GM12878 (cell line): Measurements from ENCODE around the gene FLT1. TPM values are rescaled to one million over a fixed set of nuclear protein-coding genes. Genes with fewer than 3 reads are reported as not detected.

Source experiments
- ATAC-seq: fragments of 200-7000 bp; cut with Tn5 transposase; 3 replicates; pipeline ENCODE4 v1.9.1; 2020; ENCODE audit warnings: mild to moderate bottlenecking, moderate library complexity
- BruUV-seq: library from RNA; stranded (reverse); fragments of 400-500 nt; replicated peaks from 2 replicates; lab custom pipeline; 2021; lab: Mats Ljungman, UMichigan
- CTCF ChIA-PET: fragments of 300-600 bp; sonication (Branson Sonifier 250); formaldehyde crosslinking; extraction: SDS; loops from one replicate; lab custom pipeline; 2021; ENCODE audit warnings: inconsistent platforms; lab: Yijun Ruan, JAX
- POLR2A ChIA-PET: fragments of 350-600 bp; formaldehyde crosslinking; extraction: SDS; loops from one replicate; lab custom pipeline; 2021; ENCODE audit warnings: inconsistent platforms; lab: Charles Lee
- RAD21 ChIA-PET: fragments of 300-600 bp; sonication (Branson Sonifier 250); formaldehyde crosslinking; loops from one replicate; lab custom pipeline; 2023; ENCODE audit warnings: antibody characterized with exemption; ENCODE audit not compliant: unreplicated experiment; lab: Charles Lee
- SMC1A ChIA-PET: fragments of 300-600 bp; sonication (Branson Sonifier 250); formaldehyde crosslinking; loops from one replicate; lab custom pipeline; 2023; ENCODE audit not compliant: unreplicated experiment, uncharacterized antibody; lab: Charles Lee
- DNase-seq: peaks from one replicate; pipeline ENCODE4 v3.0.0-alpha.2; 2011; ENCODE audit warnings: low read depth, low spot score
- FAIRE-seq: peaks from 3 replicates; lab custom pipeline; 2011; peaks lifted over from hg19 to GRCh38; lab: Jason Lieb, UNC
- H2AFZ ChIP-seq: 2 replicates; pipeline ENCODE4 v1.6.0; 2011; ENCODE audit warnings: low read depth, low read length, control low read depth; ENCODE audit not compliant: control insufficient read depth
- H3K27ac ChIP-seq: 2 replicates; pipeline ENCODE4 v1.5.1; 2011; ENCODE audit warnings: control low read depth; ENCODE audit not compliant: control insufficient read depth, insufficient read depth
- H3K27me3 ChIP-seq, 2 experiments: replicated peaks in 1 of 2; 2 replicates each; pipeline versions ENCODE4 v1.6.0 to v1.6.1; 2011; ENCODE audit warnings: low read length in 1 of 2; ENCODE audit not compliant: control insufficient read depth in 2 of 2, insufficient read depth in 2 of 2
- H3K36me3 ChIP-seq, 2 experiments: 2 replicates each; pipeline ENCODE4 v1.5.1; 2011; ENCODE audit warnings: low read length in 1 of 2; ENCODE audit not compliant: control insufficient read depth in 2 of 2, insufficient read depth in 2 of 2
- H3K4me1 ChIP-seq: 2 replicates; pipeline ENCODE4 v1.6.1; 2011; ENCODE audit warnings: mild to moderate bottlenecking, low read length, moderate library complexity, mixed read lengths; ENCODE audit not compliant: control insufficient read depth, insufficient read depth
- H3K4me2 ChIP-seq: 2 replicates; pipeline ENCODE4 v1.6.0; 2011; ENCODE audit warnings: control low read depth; ENCODE audit not compliant: control insufficient read depth, insufficient read depth
- H3K4me3 ChIP-seq: fragments of 200-600 bp; sonication (generic); 2 replicates; pipeline ENCODE4 v1.5.1; 2016
- H3K79me2 ChIP-seq: 2 replicates; pipeline ENCODE4 v1.6.0; 2011; ENCODE audit warnings: low read length; ENCODE audit not compliant: control insufficient read depth, insufficient read depth
- H3K9ac ChIP-seq: 2 replicates; pipeline ENCODE4 v1.8.0; 2011; ENCODE audit warnings: low read length, control low read depth, mixed read lengths; ENCODE audit not compliant: control insufficient read depth, insufficient read depth
- H3K9me3 ChIP-seq: replicated peaks from 3 replicates; pipeline ENCODE4 v1.5.1; 2011; ENCODE audit warnings: mild to moderate bottlenecking, low read length; ENCODE audit not compliant: control insufficient read depth, insufficient read depth
- H4K20me1 ChIP-seq: 2 replicates; pipeline ENCODE4 v1.6.0; 2011; ENCODE audit not compliant: control insufficient read depth, insufficient read depth
- CREM ChIP-seq: IDR thresholded peaks from 2 replicates; pipeline ENCODE4 v1.6.1; 2014; ENCODE audit warnings: antibody characterized with exemption, low read depth
- KAT2A ChIP-seq: conservative IDR thresholded peaks from 2 replicates; pipeline ENCODE4 v1.6.1; 2011; ENCODE audit warnings: low read depth, low read length; ENCODE audit not compliant: control insufficient read depth
- MYC ChIP-seq: IDR thresholded peaks from 2 replicates; pipeline ENCODE4 v1.6.1; 2011; ENCODE audit warnings: mild to moderate bottlenecking, low read length, moderate library complexity, inconsistent platforms; ENCODE audit not compliant: insufficient read depth, insufficient replicate concordance, insufficient read length, severe bottlenecking
- NBN ChIP-seq: fragments of 450-650 bp; IDR thresholded peaks from 2 replicates; pipeline ENCODE4 v1.6.1; 2016
- RBBP5 ChIP-seq: fragments of 200-600 bp; sonication (generic); conservative IDR thresholded peaks from 2 replicates; pipeline ENCODE4 v1.6.1; 2016
- SREBF2 ChIP-seq: IDR thresholded peaks from 2 replicates; pipeline ENCODE4 v1.6.1; 2012; ENCODE audit warnings: mild to moderate bottlenecking, low read length
- TCF12 ChIP-seq: IDR thresholded peaks from 2 replicates; pipeline ENCODE4 v1.6.1; 2011; ENCODE audit warnings: low read depth, mild to moderate bottlenecking, low read length
- USF1 ChIP-seq: IDR thresholded peaks from 2 replicates; pipeline ENCODE4 v1.6.1; 2011; ENCODE audit warnings: borderline replicate concordance, low read depth, mild to moderate bottlenecking, moderate library complexity, mixed read lengths, low read length; ENCODE audit not compliant: insufficient read depth; ENCODE audit errors: extremely low read length
- ZNF592 ChIP-seq: fragments of 450-650 bp; IDR thresholded peaks from 2 replicates; pipeline ENCODE4 v1.6.1; 2017; ENCODE audit warnings: mild to moderate bottlenecking, moderate library complexity
- ZZZ3 ChIP-seq: IDR thresholded peaks from 2 replicates; pipeline ENCODE4 v1.6.1; 2011; ENCODE audit warnings: low read depth; ENCODE audit not compliant: control insufficient read depth, insufficient read length
- WGBS: methylation state at CpG from one replicate; pipeline ENCODE4 v1.1.6; 2016; ENCODE audit warnings: low lambda C conversion rate; ENCODE audit not compliant: insufficient replicate concordance, insufficient coverage; ENCODE audit errors: missing lambda C conversion rate; 5-methylcytosine and 5-hydroxymethylcytosine counted together
- in situ Hi-C: fragments of 300-500 bp; cut with MboI; formaldehyde crosslinking; loops from 9 replicates; pipeline ENCODE4 v1.14.3; 2018; ENCODE audit warnings: mixed read lengths
- intact Hi-C: fragments of 100-400 bp; cut with micrococcal nuclease; formaldehyde crosslinking; loops from one replicate; pipeline ENCODE4 v1.14.2; 2022; ENCODE audit not compliant: unreplicated experiment
- polyA plus RNA-seq, 11 experiments: library from polyadenylated mRNA; depleted of rRNA in 4 of 11; unstranded in 6 of 11; stranded (reverse) in 5 of 11; fragments of >200 nt; fragmentation: Nextera tagmentation in 4 of 11; fragmentation: Illumina TruSeq in 1 of 11; extraction: Ambion mirVana in 4 of 11; extraction: Trizol in 1 of 11; gene quantifications; 1 replicate in 1 of 11; 2 replicates in 10 of 11; pipeline versions ENCODE4 v1.2.1 to v1.2.3, GENCODE V29; 2011 to 2016; ENCODE audit warnings: inconsistent platforms in 2 of 11, missing spikeins in 2 of 11, low read depth in 1 of 11
- total RNA-seq, 4 experiments: library from RNA; depleted of rRNA in 3 of 4; stranded (reverse); fragments of >200 nt in 3 of 4; fragmentation: Illumina TruSeq in 1 of 4; extraction: Trizol in 1 of 4; gene quantifications; 2 replicates each; pipeline versions ENCODE4 v1.2.1 to v1.2.3, GENCODE V29; 2013 to 2021
- TF ChIP-seq, protein P1 (sequence below): fragments of 450-650 bp; formaldehyde crosslinking; IDR thresholded peaks from 2 replicates; pipeline ENCODE4 v1.4.0; 2020; ENCODE audit warnings: mild to moderate bottlenecking, moderate library complexity
- TF ChIP-seq, protein P2 (sequence below): IDR thresholded peaks from 2 replicates; pipeline ENCODE4 v1.6.1; 2012; ENCODE audit warnings: mild to moderate bottlenecking, low read depth, low read length

FLT1 gene
- total and polyA plus RNA-seq, 10 of the 15 experiments (the other 5 are each of a cell fraction or from before 2014, with no cell fraction given) = 0.55 to 5.6 (median 0.84) TPM

GRCh38 chr13:28490061-28490460, 4.9 kb downstream of the FLT1 start:
- ChIA-PET SMC1A (interaction anchor here (0.8 to 1.5 kb wide), 3 partner anchors 12 to 26 kb away, joined by 3 read pairs; no protein-coding TSS in a partner anchor), CTCF (interaction anchor here (1.3 kb wide), 2 partner anchors 12 to 165 kb away, joined by 3 read pairs; no protein-coding TSS in a partner anchor), POLR2A (no interaction called here), RAD21 (interaction anchor here (0.7 to 1.0 kb wide), 3 partner anchors 14 to 149 kb away, joined by 3 read pairs; no protein-coding TSS in a partner anchor)
- no peaks in the 10 kb centered on the region for H3K9me3 ChIP-seq
- WGBS = 43% methylated on average over 6 of the region's 6 CpGs
- no peaks in the 10 kb centered on the region for H3K79me2 ChIP-seq
- no peak overlapping the region for H3K4me2 ChIP-seq
- H3K27ac ChIP-seq = no peak overlapping the region
- no peak overlapping the region for H3K9ac ChIP-seq
- no peak overlapping the region for H3K4me3 ChIP-seq
- H3K36me3 ChIP-seq = no peaks in the 10 kb centered on the region
- in situ Hi-C loops = no loop called here
- no TSS peak for BruUV-seq
- no peaks in the 10 kb centered on the region for H3K4me1 ChIP-seq
- DNase-seq (no peak), FAIRE-seq (no peak), ATAC-seq (no peak)
- no peaks in the 10 kb centered on the region for H4K20me1 ChIP-seq
- no peak overlapping the region for H2AFZ ChIP-seq
- H3K27me3 ChIP-seq = peaks cover 7 to 16% of the 10 kb centered on the region in 2 experiments
- TF ChIP-seq ZNF592 = no peak
- TF ChIP-seq USF1 = no peak
- TF ChIP-seq CREM = no peak
- TF ChIP-seq TCF12 = no peak
- no peak for TF ChIP-seq RBBP5
- TF ChIP-seq, protein P1, sequence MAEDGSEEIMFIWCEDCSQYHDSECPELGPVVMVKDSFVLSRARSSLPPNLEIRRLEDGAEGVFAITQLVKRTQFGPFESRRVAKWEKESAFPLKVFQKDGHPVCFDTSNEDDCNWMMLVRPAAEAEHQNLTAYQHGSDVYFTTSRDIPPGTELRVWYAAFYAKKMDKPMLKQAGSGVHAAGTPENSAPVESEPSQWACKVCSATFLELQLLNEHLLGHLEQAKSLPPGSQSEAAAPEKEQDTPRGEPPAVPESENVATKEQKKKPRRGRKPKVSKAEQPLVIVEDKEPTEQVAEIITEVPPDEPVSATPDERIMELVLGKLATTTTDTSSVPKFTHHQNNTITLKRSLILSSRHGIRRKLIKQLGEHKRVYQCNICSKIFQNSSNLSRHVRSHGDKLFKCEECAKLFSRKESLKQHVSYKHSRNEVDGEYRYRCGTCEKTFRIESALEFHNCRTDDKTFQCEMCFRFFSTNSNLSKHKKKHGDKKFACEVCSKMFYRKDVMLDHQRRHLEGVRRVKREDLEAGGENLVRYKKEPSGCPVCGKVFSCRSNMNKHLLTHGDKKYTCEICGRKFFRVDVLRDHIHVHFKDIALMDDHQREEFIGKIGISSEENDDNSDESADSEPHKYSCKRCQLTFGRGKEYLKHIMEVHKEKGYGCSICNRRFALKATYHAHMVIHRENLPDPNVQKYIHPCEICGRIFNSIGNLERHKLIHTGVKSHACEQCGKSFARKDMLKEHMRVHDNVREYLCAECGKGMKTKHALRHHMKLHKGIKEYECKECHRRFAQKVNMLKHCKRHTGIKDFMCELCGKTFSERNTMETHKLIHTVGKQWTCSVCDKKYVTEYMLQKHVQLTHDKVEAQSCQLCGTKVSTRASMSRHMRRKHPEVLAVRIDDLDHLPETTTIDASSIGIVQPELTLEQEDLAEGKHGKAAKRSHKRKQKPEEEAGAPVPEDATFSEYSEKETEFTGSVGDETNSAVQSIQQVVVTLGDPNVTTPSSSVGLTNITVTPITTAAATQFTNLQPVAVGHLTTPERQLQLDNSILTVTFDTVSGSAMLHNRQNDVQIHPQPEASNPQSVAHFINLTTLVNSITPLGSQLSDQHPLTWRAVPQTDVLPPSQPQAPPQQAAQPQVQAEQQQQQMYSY = no peak
- TF ChIP-seq, protein P2, sequence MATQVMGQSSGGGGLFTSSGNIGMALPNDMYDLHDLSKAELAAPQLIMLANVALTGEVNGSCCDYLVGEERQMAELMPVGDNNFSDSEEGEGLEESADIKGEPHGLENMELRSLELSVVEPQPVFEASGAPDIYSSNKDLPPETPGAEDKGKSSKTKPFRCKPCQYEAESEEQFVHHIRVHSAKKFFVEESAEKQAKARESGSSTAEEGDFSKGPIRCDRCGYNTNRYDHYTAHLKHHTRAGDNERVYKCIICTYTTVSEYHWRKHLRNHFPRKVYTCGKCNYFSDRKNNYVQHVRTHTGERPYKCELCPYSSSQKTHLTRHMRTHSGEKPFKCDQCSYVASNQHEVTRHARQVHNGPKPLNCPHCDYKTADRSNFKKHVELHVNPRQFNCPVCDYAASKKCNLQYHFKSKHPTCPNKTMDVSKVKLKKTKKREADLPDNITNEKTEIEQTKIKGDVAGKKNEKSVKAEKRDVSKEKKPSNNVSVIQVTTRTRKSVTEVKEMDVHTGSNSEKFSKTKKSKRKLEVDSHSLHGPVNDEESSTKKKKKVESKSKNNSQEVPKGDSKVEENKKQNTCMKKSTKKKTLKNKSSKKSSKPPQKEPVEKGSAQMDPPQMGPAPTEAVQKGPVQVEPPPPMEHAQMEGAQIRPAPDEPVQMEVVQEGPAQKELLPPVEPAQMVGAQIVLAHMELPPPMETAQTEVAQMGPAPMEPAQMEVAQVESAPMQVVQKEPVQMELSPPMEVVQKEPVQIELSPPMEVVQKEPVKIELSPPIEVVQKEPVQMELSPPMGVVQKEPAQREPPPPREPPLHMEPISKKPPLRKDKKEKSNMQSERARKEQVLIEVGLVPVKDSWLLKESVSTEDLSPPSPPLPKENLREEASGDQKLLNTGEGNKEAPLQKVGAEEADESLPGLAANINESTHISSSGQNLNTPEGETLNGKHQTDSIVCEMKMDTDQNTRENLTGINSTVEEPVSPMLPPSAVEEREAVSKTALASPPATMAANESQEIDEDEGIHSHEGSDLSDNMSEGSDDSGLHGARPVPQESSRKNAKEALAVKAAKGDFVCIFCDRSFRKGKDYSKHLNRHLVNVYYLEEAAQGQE = no peak
- no peak for TF ChIP-seq SREBF2
- TF ChIP-seq NBN = no peak
- no peak for TF ChIP-seq MYC
- TF ChIP-seq ZZZ3 = no peak
- no peak for TF ChIP-seq KAT2A
- intact Hi-C loops = no loop called here
